ENCODE results near the gene PDS5A.
"Not testable (repeated sequence)": the region's sequence is repeated elsewhere in the genome, so short reads cannot be mapped to it uniquely, and the experiment has no call there.

The PDS5A gene

GRCh38 chr4:39908284-39908683 is 69.4 kb downstream of the PDS5A start:
- DNase-seq (ENCODE audit: low read depth, low spot score) = no peak

GRCh38 chr4:39905656-39906055 is 72.1 kb downstream of the PDS5A start:
- no peak for DNase-seq (ENCODE audit: low read depth, low spot score)

GRCh38 chr4:39905019-39905418 is 72.7 kb downstream of the PDS5A start:
- not testable (repeated sequence) for DNase-seq (ENCODE audit: low read depth, low spot score)

GRCh38 chr4:39900966-39901365 is 76.7 kb downstream of the PDS5A start:
- no peak for DNase-seq (ENCODE audit: low read depth, low spot score)

- no peak for DNase-seq (ENCODE audit: low read depth, low spot score)
Observed at GRCh38 chr4:39899291-39899690, 78.4 kb downstream of the PDS5A start.

- no peak for DNase-seq (ENCODE audit: low read depth, low spot score)
Observed at GRCh38 chr4:39898015-39898414, 79.7 kb downstream of the PDS5A start.

- DNase-seq (ENCODE audit: low read depth, low spot score) = no peak
Observed at GRCh38 chr4:39893693-39894072, 84.0 kb downstream of the PDS5A start.

GRCh38 chr4:39892988-39893692 is 84.6 kb downstream of the PDS5A start:
- no peak for DNase-seq (ENCODE audit: low read depth, low spot score)

GRCh38 chr4:39889226-39889625 is 88.5 kb downstream of the PDS5A start:
- no peak for DNase-seq (ENCODE audit: low read depth, low spot score)

GRCh38 chr4:39888541-39888940 is 89.2 kb downstream of the PDS5A start:
- DNase-seq (ENCODE audit: low read depth, low spot score) = no peak

GRCh38 chr4:39883646-39884045 is 94.1 kb downstream of the PDS5A start:
- no peak for DNase-seq (ENCODE audit: low read depth, low spot score)

GRCh38 chr4:39881789-39882188 is 95.9 kb downstream of the PDS5A start:
- no peak for DNase-seq (ENCODE audit: low read depth, low spot score)

GRCh38 chr4:39877971-39878370 is 99.7 kb downstream of the PDS5A start:
- DNase-seq (ENCODE audit: low read depth, low spot score) = no peak

GRCh38 chr4:39873823-39874222 is 103.9 kb downstream of the PDS5A start:
- DNase-seq (ENCODE audit: low read depth, low spot score) = no peak

GRCh38 chr4:39865280-39865679 is 112.4 kb downstream of the PDS5A start:
- no peak for DNase-seq (ENCODE audit: low read depth, low spot score)

GRCh38 chr4:39864391-39864790 is 113.3 kb downstream of the PDS5A start:
- DNase-seq (ENCODE audit: low read depth, low spot score) = no peak

GRCh38 chr4:39860804-39861203 is 116.9 kb downstream of the PDS5A start:
- DNase-seq (ENCODE audit: low read depth, low spot score) = no peak

- no peak for DNase-seq (ENCODE audit: low read depth, low spot score)
Observed at GRCh38 chr4:39855909-39856512, 121.7 kb downstream of the PDS5A start.

- no peak for DNase-seq (ENCODE audit: low read depth, low spot score)
Observed at GRCh38 chr4:39852636-39853035, 125.1 kb downstream of the PDS5A start.

- DNase-seq (ENCODE audit: low read depth, low spot score) = no peak
Observed at GRCh38 chr4:39850727-39851126, 127.0 kb downstream of the PDS5A start.

GRCh38 chr4:39846705-39847104 is 131.0 kb downstream of the PDS5A start:
- DNase-seq (ENCODE audit: low read depth, low spot score) = no peak

- DNase-seq (ENCODE audit: low read depth, low spot score) = no peak
Observed at GRCh38 chr4:39846120-39846519, 131.6 kb downstream of the PDS5A start.

GRCh38 chr4:39841894-39842293 is 135.8 kb downstream of the PDS5A start:
- DNase-seq (ENCODE audit: low read depth, low spot score) = no peak

GRCh38 chr4:39840516-39840915 is 137.2 kb downstream of the PDS5A start:
- not testable (repeated sequence) for DNase-seq (ENCODE audit: low read depth, low spot score)
